Astrocyte (in vitro differentiated cells and primary cell): ENCODE measurements around the gene MROH8. TPM values are rescaled to one million over a fixed set of nuclear protein-coding genes. Genes with fewer than 3 reads are reported as not detected.

Experiments
- DNase-seq: peaks from one replicate; pipeline ENCODE4 v3.0.0-alpha.2; 2010; ENCODE audit warnings: low read depth
- FAIRE-seq: peaks from 2 replicates; lab custom pipeline; 2011; peaks lifted over from hg19 to GRCh38; lab: Jason Lieb, UNC
- H2AFZ ChIP-seq: 2 replicates; pipeline ENCODE4 v1.6.0; 2012; ENCODE audit warnings: low read depth, low read length, inconsistent platforms
- H3K27ac ChIP-seq: 2 replicates; pipeline ENCODE4 v1.5.1; 2011; ENCODE audit warnings: low read depth, low read length, inconsistent platforms
- H3K27me3 ChIP-seq: 2 replicates; pipeline ENCODE4 v1.6.0; 2011; ENCODE audit warnings: low read length, inconsistent platforms; ENCODE audit not compliant: insufficient read depth
- H3K36me3 ChIP-seq: 2 replicates; pipeline ENCODE4 v1.5.1; 2011; ENCODE audit warnings: low read length, inconsistent platforms; ENCODE audit not compliant: insufficient read depth
- H3K4me1 ChIP-seq: 2 replicates; pipeline ENCODE4 v1.5.1; 2011; ENCODE audit warnings: low read length, inconsistent platforms; ENCODE audit not compliant: insufficient read depth
- H3K4me2 ChIP-seq: 2 replicates; pipeline ENCODE4 v1.6.0; 2012; ENCODE audit warnings: low read length, inconsistent platforms
- H3K4me3 ChIP-seq: 2 replicates; pipeline ENCODE4 v1.5.1; 2011; ENCODE audit warnings: low read depth, mild to moderate bottlenecking, low read length, inconsistent platforms; ENCODE audit not compliant: insufficient read depth
- H3K79me2 ChIP-seq: 2 replicates; pipeline ENCODE4 v1.6.0; 2012; ENCODE audit warnings: mild to moderate bottlenecking, low read length, inconsistent platforms; ENCODE audit not compliant: insufficient read depth
- H3K9ac ChIP-seq: 2 replicates; pipeline ENCODE4 v1.6.0; 2012; ENCODE audit warnings: mild to moderate bottlenecking, low read length, inconsistent platforms
- H3K9me3 ChIP-seq: 2 replicates; pipeline ENCODE4 v1.5.1; 2012; ENCODE audit warnings: low read depth, mild to moderate bottlenecking, low read length, inconsistent platforms; ENCODE audit not compliant: insufficient read depth
- H4K20me1 ChIP-seq: 2 replicates; pipeline ENCODE4 v1.6.0; 2012; ENCODE audit warnings: low read length, inconsistent platforms; ENCODE audit not compliant: insufficient read depth
- H3K27ac Mint-ChIP-seq: one replicate; pipeline ENCODE4 v1.8.0; 2021; ENCODE audit warnings: mild to moderate bottlenecking, mixed read lengths; ENCODE audit not compliant: unreplicated experiment
- H3K27me3 Mint-ChIP-seq: one replicate; pipeline ENCODE4 v1.8.0; 2021; ENCODE audit warnings: low read depth, mixed read lengths; ENCODE audit not compliant: unreplicated experiment
- H3K36me3 Mint-ChIP-seq: one replicate; pipeline ENCODE4 v1.8.0; 2021; ENCODE audit warnings: low read depth, mixed read lengths; ENCODE audit not compliant: unreplicated experiment
- H3K4me1 Mint-ChIP-seq: one replicate; pipeline ENCODE4 v1.8.0; 2021; ENCODE audit warnings: low read depth, mixed read lengths; ENCODE audit not compliant: unreplicated experiment
- H3K4me3 Mint-ChIP-seq: one replicate; pipeline ENCODE4 v1.8.0; 2021; ENCODE audit warnings: mild to moderate bottlenecking, moderate library complexity, mixed read lengths; ENCODE audit not compliant: unreplicated experiment
- H3K9me3 Mint-ChIP-seq: one replicate; pipeline ENCODE4 v1.8.0; 2021; ENCODE audit warnings: mild to moderate bottlenecking, mixed read lengths; ENCODE audit not compliant: unreplicated experiment
- EZH2 ChIP-seq: IDR thresholded peaks from 2 replicates; pipeline ENCODE4 v1.6.1; 2012; ENCODE audit warnings: mild to moderate bottlenecking, low read length, inconsistent platforms; ENCODE audit not compliant: insufficient read depth
- total RNA-seq: library from RNA; stranded (reverse); gene quantifications from 2 replicates; pipeline ENCODE4 v1.2.1, GENCODE V29; 2021
- TF ChIP-seq, protein P1 (sequence below): IDR thresholded peaks from 2 replicates; pipeline ENCODE4 v1.5.1; 2011; ENCODE audit warnings: low read depth, mild to moderate bottlenecking, inconsistent platforms, low read length, moderate library complexity; ENCODE audit not compliant: insufficient read depth

Gene MROH8
- total RNA-seq, 1 donor from 2014 or later = 1.3 TPM

DNA sequence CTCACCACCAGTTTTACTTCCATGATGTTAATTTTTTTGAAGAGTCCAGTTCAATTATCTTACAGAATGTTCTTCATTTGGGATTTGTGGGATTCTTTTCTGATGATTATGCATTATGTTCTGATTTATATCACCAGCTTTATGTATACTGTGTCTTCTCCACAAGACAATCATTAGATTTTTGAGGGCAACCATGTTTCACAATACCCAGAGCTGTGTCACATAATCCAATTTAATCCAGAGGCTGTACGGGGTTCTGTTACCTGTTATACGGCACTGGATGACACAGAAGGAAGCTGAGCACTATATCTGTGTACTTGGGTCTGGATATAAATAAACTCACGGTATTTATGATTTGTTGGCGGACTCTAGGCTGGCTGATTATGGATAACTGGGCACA lies 41.8 kb downstream of the MROH8 start:
- H3K27ac ChIP-seq = no peak overlapping the region
- Mint-ChIP-seq H3K4me1 (peaks cover 1% of the 10 kb centered on the region), H3K27ac (no peak overlapping the region), H3K27me3 (peaks cover 18% of the 10 kb centered on the region), H3K4me3 (no peak overlapping the region), H3K36me3 (no peaks in the 10 kb centered on the region), H3K9me3 (no peaks in the 10 kb centered on the region)
- no peaks in the 10 kb centered on the region for H3K36me3 ChIP-seq
- DNase-seq = no peak
- H3K79me2 ChIP-seq = no peaks in the 10 kb centered on the region
- H3K9me3 ChIP-seq = no peaks in the 10 kb centered on the region
- no peak for FAIRE-seq
- no peaks in the 10 kb centered on the region for H4K20me1 ChIP-seq
- no peaks in the 10 kb centered on the region for H3K27me3 ChIP-seq
- TF ChIP-seq, protein P1, sequence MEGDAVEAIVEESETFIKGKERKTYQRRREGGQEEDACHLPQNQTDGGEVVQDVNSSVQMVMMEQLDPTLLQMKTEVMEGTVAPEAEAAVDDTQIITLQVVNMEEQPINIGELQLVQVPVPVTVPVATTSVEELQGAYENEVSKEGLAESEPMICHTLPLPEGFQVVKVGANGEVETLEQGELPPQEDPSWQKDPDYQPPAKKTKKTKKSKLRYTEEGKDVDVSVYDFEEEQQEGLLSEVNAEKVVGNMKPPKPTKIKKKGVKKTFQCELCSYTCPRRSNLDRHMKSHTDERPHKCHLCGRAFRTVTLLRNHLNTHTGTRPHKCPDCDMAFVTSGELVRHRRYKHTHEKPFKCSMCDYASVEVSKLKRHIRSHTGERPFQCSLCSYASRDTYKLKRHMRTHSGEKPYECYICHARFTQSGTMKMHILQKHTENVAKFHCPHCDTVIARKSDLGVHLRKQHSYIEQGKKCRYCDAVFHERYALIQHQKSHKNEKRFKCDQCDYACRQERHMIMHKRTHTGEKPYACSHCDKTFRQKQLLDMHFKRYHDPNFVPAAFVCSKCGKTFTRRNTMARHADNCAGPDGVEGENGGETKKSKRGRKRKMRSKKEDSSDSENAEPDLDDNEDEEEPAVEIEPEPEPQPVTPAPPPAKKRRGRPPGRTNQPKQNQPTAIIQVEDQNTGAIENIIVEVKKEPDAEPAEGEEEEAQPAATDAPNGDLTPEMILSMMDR = no peak
- no peak for TF ChIP-seq EZH2
- no peak overlapping the region for H3K4me2 ChIP-seq
- H2AFZ ChIP-seq = no peak overlapping the region
- H3K9ac ChIP-seq = no peak overlapping the region
- no peak overlapping the region for H3K4me3 ChIP-seq
- H3K4me1 ChIP-seq = no peaks in the 10 kb centered on the region

DNA sequence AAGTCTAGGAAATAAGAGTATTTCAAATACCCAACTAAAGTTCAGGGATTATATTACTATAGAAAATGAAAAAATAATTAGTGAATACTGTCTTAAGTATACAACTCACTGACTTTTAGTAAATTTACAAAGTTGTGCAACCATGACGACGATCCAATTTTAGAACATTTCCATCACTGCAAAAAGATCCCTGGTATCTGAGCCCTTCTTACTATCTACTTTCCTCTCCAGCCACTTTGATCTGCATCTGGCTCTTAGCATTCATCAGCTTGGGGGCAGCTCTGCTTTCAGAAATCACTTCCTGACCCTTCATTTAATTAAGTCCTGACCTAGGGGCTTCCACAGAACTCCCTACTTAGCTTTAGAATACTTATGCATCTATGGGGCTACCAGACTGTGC lies 45.4 kb downstream of the MROH8 start:
- FAIRE-seq (no peak), DNase-seq (no peak)
- Mint-ChIP-seq H3K27me3 (peaks cover 20% of the 10 kb centered on the region), H3K27ac (no peak overlapping the region), H3K4me3 (no peak overlapping the region), H3K9me3 (no peaks in the 10 kb centered on the region), H3K4me1 (no peaks in the 10 kb centered on the region), H3K36me3 (no peaks in the 10 kb centered on the region)
- Histone ChIP-seq H4K20me1 (no peaks in the 10 kb centered on the region), H3K27me3 (no peaks in the 10 kb centered on the region), H3K9ac (no peak overlapping the region), H2AFZ (no peak overlapping the region), H3K27ac (no peak overlapping the region), H3K4me3 (no peak overlapping the region), H3K4me2 (no peak overlapping the region), H3K9me3 (no peaks in the 10 kb centered on the region), H3K4me1 (no peaks in the 10 kb centered on the region), H3K36me3 (no peaks in the 10 kb centered on the region), H3K79me2 (no peaks in the 10 kb centered on the region)
- TF ChIP-seq, protein P1 = no peak
- no peak for TF ChIP-seq EZH2

DNA sequence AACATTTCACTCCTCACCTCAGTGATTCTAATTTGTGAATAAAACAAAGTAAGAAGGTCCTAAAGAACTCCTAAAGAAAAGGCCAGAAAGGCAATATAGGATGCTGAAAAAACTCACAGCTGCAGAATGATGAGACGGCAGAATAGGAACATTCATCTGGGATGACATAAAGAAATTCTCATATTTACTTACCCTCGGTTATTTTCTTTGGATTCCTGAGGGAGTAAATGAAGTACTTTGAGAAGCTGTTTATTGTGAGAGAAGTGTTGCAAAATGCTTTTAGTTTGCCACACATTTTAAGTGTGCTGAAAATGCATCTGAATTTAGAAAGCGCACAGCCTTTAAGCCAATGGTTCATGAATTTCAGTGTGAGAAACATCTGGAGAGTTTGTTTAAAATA lies 47.9 kb downstream of the MROH8 start:
- Histone ChIP-seq H3K79me2 (no peaks in the 10 kb centered on the region), H3K27ac (no peak overlapping the region), H4K20me1 (no peaks in the 10 kb centered on the region), H3K36me3 (no peaks in the 10 kb centered on the region), H3K27me3 (no peaks in the 10 kb centered on the region), H3K9me3 (no peaks in the 10 kb centered on the region), H3K4me1 (no peaks in the 10 kb centered on the region), H3K4me3 (no peak overlapping the region), H3K4me2 (no peak overlapping the region), H2AFZ (no peak overlapping the region), H3K9ac (no peak overlapping the region)
- H3K36me3 Mint-ChIP-seq = no peaks in the 10 kb centered on the region
- no peak for TF ChIP-seq EZH2
- TF ChIP-seq, protein P1 = no peak
- no peaks in the 10 kb centered on the region for H3K9me3 Mint-ChIP-seq
- peaks cover 23% of the 10 kb centered on the region for H3K27me3 Mint-ChIP-seq
- no peak for DNase-seq
- H3K27ac Mint-ChIP-seq = no peak overlapping the region
- H3K4me3 Mint-ChIP-seq = no peak overlapping the region
- FAIRE-seq = no peak
- no peaks in the 10 kb centered on the region for H3K4me1 Mint-ChIP-seq
